Vagina (tissue), 2 donors: ENCODE measurements around the gene LMOD2. TPM values are rescaled to one million over a fixed set of nuclear protein-coding genes. Genes with fewer than 3 reads are reported as not detected.

Source experiments
- DNase-seq, 2 donors: peaks; one replicate each; pipeline ENCODE4 v3.0.0-alpha.2; 2017; ENCODE audit errors: extremely low spot score in 2 of 2
- H3K27ac ChIP-seq: fragments of 200-600 bp; sonication (generic); one replicate; pipeline ENCODE4 v1.5.1; 2019
- H3K27me3 ChIP-seq: fragments of 200-600 bp; sonication (generic); one replicate; pipeline ENCODE4 v1.5.1; 2019
- H3K36me3 ChIP-seq, 2 donors: fragments of 200-600 bp; sonication (generic); one replicate each; pipeline ENCODE4 v1.5.1; 2017 to 2019
- H3K4me1 ChIP-seq: fragments of 200-600 bp; sonication (generic); one replicate; pipeline ENCODE4 v1.5.1; 2019
- H3K4me3 ChIP-seq, 2 donors: fragments of 200-600 bp; sonication (generic); 1 replicate in 1 of 2; 2 replicates in 1 of 2; pipeline ENCODE4 v1.5.1; 2016 to 2019
- H3K9me3 ChIP-seq: fragments of 200-600 bp; sonication (generic); one replicate; pipeline ENCODE4 v1.5.1; 2019
- POLR2A ChIP-seq, 2 donors: fragments of 450-650 bp; IDR thresholded peaks; one replicate each; pipeline ENCODE4 v1.6.1; 2017; ENCODE audit warnings: antibody characterized with exemption in 2 of 2, mild to moderate bottlenecking in 2 of 2, moderate library complexity in 2 of 2
- POLR2AphosphoS5 ChIP-seq, 2 donors: sonication (generic); formaldehyde crosslinking; IDR thresholded peaks; one replicate each; pipeline ENCODE4 v1.9.0; 2017; ENCODE audit warnings: antibody characterized with exemption in 2 of 2, mild to moderate bottlenecking in 2 of 2, low read depth in 1 of 2; ENCODE audit not compliant: insufficient read depth in 1 of 2
- intact Hi-C: fragments of 100-400 bp; cut with DNase I; formaldehyde crosslinking; loops from one replicate; pipeline ENCODE4 v1.15.1; 2023
- total RNA-seq: library from RNA; depleted of rRNA; stranded (reverse); fragments of >200 nt; gene quantifications from one replicate; pipeline ENCODE4 v1.2.3, GENCODE V29; 2016
- TF ChIP-seq, protein P1 (sequence below), 3 experiments: fragments of 450-650 bp in 2 of 3; fragments of 200-600 bp in 1 of 3; sonication (generic) in 1 of 3; IDR thresholded peaks; one replicate each; pipeline ENCODE4 v1.5.1; 2017 to 2019; ENCODE audit warnings: antibody characterized with exemption in 3 of 3, mild to moderate bottlenecking in 2 of 3, moderate library complexity in 2 of 3

Gene LMOD2
- total RNA-seq, 1 donor from 2014 or later: not detected

DNA sequence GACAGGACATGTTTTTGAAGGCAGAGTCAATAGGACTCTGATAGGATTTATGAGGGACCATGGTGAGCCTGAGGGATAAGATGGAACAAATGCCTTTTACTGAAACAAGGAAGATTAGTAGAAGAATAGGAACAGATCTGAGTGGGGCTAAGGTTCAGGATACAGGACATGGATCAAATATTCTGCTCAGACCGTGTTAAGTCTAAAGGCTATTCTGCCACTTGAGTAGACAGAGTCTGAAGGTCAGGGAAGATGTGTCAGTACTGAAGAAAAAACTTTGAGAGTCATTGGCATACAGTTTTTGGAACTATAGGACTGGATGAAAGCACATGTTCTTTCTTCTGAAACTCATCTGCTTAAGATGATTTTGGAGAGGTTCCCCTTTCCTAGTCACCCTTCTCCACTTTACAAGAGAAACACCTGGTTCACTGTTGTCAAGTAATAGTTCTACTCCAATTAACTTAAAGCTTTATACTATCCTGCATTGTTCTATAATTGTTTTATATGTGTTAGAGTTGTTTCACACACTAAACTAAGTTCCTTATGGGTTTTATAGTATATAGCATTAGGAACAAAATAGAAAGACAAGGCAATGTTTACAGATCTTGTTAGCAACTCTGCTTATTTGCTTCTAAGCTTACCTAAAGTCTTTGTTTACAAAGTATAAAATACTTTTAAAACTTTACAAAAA, 49.7 kb downstream of the LMOD2 start:
- no peak for TF ChIP-seq POLR2AphosphoS5 (IDR thresholded peaks at IDR 0.05; ENCODE audit: insufficient read depth in 1 of 2, low read depth in 1 of 2)
- TF ChIP-seq POLR2A (IDR thresholded peaks at IDR 0.05): no peak
- TF ChIP-seq, protein P1, sequence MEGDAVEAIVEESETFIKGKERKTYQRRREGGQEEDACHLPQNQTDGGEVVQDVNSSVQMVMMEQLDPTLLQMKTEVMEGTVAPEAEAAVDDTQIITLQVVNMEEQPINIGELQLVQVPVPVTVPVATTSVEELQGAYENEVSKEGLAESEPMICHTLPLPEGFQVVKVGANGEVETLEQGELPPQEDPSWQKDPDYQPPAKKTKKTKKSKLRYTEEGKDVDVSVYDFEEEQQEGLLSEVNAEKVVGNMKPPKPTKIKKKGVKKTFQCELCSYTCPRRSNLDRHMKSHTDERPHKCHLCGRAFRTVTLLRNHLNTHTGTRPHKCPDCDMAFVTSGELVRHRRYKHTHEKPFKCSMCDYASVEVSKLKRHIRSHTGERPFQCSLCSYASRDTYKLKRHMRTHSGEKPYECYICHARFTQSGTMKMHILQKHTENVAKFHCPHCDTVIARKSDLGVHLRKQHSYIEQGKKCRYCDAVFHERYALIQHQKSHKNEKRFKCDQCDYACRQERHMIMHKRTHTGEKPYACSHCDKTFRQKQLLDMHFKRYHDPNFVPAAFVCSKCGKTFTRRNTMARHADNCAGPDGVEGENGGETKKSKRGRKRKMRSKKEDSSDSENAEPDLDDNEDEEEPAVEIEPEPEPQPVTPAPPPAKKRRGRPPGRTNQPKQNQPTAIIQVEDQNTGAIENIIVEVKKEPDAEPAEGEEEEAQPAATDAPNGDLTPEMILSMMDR (IDR thresholded peaks at IDR 0.05): no peak
- peaks cover 0 to 39% of the 10 kb centered on the region in 2 donors for H3K36me3 ChIP-seq
- H3K9me3 ChIP-seq: no peaks in the 10 kb centered on the region
- peaks cover 5% of the 10 kb centered on the region for H3K4me1 ChIP-seq
- no peaks in the 10 kb centered on the region for H3K27me3 ChIP-seq
- no peak overlapping the region for H3K27ac ChIP-seq
- DNase-seq: no peak
- intact Hi-C loops: no loop called here
- H3K4me3 ChIP-seq: no peak overlapping the region

GRCh38 chr7:123709525-123709924, 53.9 kb downstream of the LMOD2 start:
- Histone ChIP-seq H3K27me3 (no peaks in the 10 kb centered on the region), H3K4me3 (no peak overlapping the region), H3K9me3 (no peaks in the 10 kb centered on the region), H3K4me1 (peaks cover 30% of the 10 kb centered on the region), H3K36me3 (peaks cover 0 to 32% of the 10 kb centered on the region in 2 donors), H3K27ac (no peak overlapping the region)
- no peak for DNase-seq
- TF ChIP-seq POLR2AphosphoS5 (IDR thresholded peaks at IDR 0.05; ENCODE audit: insufficient read depth in 1 of 2, low read depth in 1 of 2): no peak
- TF ChIP-seq POLR2A (IDR thresholded peaks at IDR 0.05): no peak
- TF ChIP-seq, protein P1 (IDR thresholded peaks at IDR 0.05): no peak
- intact Hi-C loops: no loop called here

DNA sequence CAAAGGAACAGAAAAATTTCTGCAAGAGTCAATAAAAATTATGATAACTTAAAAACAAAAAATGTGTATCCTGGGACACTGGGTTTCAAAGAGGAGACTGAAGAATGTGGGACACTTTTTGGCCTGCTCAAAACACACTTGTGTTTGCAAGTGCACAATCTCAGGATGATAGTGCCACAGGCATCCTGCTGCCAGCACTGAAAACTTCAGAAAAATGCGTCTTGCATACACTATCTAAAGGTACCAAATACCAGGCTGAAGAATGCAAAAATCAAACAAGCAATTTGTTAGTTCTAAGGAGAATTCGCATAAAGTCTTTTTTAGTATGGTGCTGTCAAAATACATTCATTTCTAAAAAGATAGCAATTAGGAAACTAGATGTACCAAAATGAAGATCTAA, 55.0 kb downstream of the LMOD2 start:
- intact Hi-C loops: no loop called here
- Histone ChIP-seq H3K4me1 (peaks cover 39% of the 10 kb centered on the region), H3K27ac (no peak overlapping the region), H3K9me3 (no peaks in the 10 kb centered on the region), H3K36me3 (peaks cover 0 to 20% of the 10 kb centered on the region in 2 donors), H3K27me3 (no peaks in the 10 kb centered on the region), H3K4me3 (no peak overlapping the region)
- DNase-seq: no peak
- no peak for TF ChIP-seq POLR2A (IDR thresholded peaks at IDR 0.05)
- TF ChIP-seq, protein P1 (IDR thresholded peaks at IDR 0.05): no peak
- TF ChIP-seq POLR2AphosphoS5 (IDR thresholded peaks at IDR 0.05; ENCODE audit: insufficient read depth in 1 of 2, low read depth in 1 of 2): no peak

DNA sequence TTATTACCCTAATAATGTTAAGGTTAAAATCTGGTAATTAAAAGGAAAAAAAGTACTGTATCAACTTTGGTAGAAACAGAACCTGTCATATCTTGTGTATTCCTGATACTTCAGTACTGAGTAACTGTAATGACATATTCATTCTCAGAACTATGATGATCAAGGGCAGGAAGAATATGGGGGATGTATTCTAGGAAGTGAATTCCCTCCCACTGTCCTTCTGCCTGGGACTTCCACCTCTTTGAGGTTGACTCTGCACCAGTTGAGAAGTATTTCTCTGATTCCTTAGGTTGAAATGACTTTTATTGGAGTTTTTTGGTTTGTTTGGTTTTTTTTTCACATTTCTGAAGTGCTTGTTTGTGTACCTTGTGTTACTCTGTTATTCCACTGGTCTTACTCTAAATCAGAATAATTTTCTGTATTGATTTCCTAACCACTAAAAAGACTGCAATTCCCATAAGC, 56.2 kb downstream of the LMOD2 start:
- no peak for DNase-seq
- H3K27me3 ChIP-seq: no peaks in the 10 kb centered on the region
- peaks cover 43% of the 10 kb centered on the region for H3K4me1 ChIP-seq
- intact Hi-C loops: no loop called here
- no peak overlapping the region for H3K4me3 ChIP-seq
- H3K27ac ChIP-seq: no peak overlapping the region
- TF ChIP-seq, protein P1 (IDR thresholded peaks at IDR 0.05): no peak
- TF ChIP-seq POLR2AphosphoS5 (IDR thresholded peaks at IDR 0.05; ENCODE audit: insufficient read depth in 1 of 2, low read depth in 1 of 2) (no peak), POLR2A (IDR thresholded peaks at IDR 0.05) (no peak)
- H3K9me3 ChIP-seq: no peaks in the 10 kb centered on the region
- H3K36me3 ChIP-seq: peaks cover 0 to 10% of the 10 kb centered on the region in 2 donors

- peaks cover 43% of the 10 kb centered on the region for H3K4me1 ChIP-seq
These were observed 57.0 kb downstream of the LMOD2 start for GRCh38 chr7:123712619-123713018.

More at GRCh38 chr7:123712619-123713018, 57.0 kb downstream of the LMOD2 start:
- Histone ChIP-seq H3K27ac (no peak overlapping the region), H3K9me3 (no peaks in the 10 kb centered on the region), H3K4me3 (no peak overlapping the region), H3K27me3 (no peaks in the 10 kb centered on the region), H3K36me3 (peaks cover 0 to 5% of the 10 kb centered on the region in 2 donors)
- no peak for TF ChIP-seq POLR2A (IDR thresholded peaks at IDR 0.05)
- TF ChIP-seq POLR2AphosphoS5 (IDR thresholded peaks at IDR 0.05; ENCODE audit: insufficient read depth in 1 of 2, low read depth in 1 of 2): no peak
- TF ChIP-seq, protein P1 (IDR thresholded peaks at IDR 0.05): no peak
- no peak for DNase-seq
- intact Hi-C loops: no loop called here
